ENCODE data around the gene CLDN2. TPM values are rescaled to one million over a fixed set of nuclear protein-coding genes. Genes with fewer than 3 reads are reported as not detected.

CLDN2 gene
- total RNA-seq: not detected in 2 replicates

GRCh38 chrX:106919932-106920452 is at the start of gene CLDN2:
Gene CLDN2 (plus strand): TSS chrX:106920402. CDS start chrX:106928229, 7,827 bp downstream.

GRCh38 chrX:106903291-106903824 is 16.8 kb upstream of the CLDN2 start, which contains the start of gene RIPPLY1:
Gene RIPPLY1 (minus strand): TSS chrX:106903341. CDS start chrX:106903287, 54 bp downstream.

Other genes starting within 250 kb of the CLDN2 start
- 2.4 and 5.7 TPM in 2 replicates for gene RNF128, start 193.7 kb upstream of the CLDN2 start, total RNA-seq
- gene TBC1D8B, start 117.7 kb upstream of the CLDN2 start, total RNA-seq: 11.1 and 14.4 TPM in 2 replicates
- gene RIPPLY1, start 17.1 kb upstream of the CLDN2 start, total RNA-seq: 0.14 TPM in 1 of 2 replicates, not detected in the other
- 42.8 and 48.5 TPM in 2 replicates for gene MORC4, start 79.8 kb downstream of the CLDN2 start, total RNA-seq
- 11.8 and 13.2 TPM in 2 replicates for gene RBM41, start 198.4 kb downstream of the CLDN2 start, total RNA-seq

Data from smooth muscle cell of bladder (primary cell).